ENCODE measurements around the gene ZSWIM4. TPM values are rescaled to one million over a fixed set of nuclear protein-coding genes. Genes with fewer than 3 reads are reported as not detected.

Gene ZSWIM4
- polyA plus RNA-seq, 2 of the 4 experiments (the other 2 are of a cell fraction), result 1.6 to 3.4 TPM

DNA sequence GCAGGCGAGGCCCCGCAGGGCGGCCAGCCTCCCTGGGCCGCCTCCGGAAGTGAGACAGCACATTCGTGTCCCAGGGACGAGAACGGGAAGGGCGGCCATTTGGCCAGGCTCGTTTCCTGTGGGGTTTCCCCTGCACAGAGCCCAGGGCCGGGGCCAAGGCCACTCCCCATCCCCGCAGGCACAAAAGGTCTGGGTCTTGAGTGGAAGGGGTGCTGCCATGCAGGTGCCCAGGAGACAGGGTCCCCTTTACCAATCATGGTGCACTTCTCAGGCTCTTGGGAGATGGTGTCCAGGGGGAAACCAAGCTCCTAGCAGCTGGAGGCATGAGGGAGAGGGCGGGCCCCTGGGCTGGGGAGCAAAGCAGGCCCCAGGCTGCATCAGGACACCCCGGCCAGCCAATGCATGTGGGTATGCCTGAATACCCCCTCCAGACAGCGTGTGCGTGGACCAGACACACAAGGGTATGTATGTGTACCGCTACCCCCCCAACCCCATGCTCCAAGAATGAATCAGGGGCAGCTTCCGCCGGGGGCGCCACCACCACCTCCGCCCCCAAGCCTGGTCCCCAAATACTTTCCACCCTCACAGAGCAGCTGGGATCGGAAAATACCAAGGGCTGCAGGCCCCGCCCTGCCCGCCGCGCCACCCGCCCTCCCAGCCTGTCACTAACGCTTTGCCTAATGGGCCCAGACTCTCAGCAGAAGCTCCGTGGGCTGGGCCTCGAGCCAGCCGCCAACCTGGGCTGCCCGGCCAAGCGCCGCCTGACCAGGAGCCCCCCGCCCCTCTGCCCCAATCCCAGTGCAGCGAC lies 44.1 kb downstream of the ZSWIM4 start:
- TF ChIP-seq MAFK (IDR thresholded peaks at IDR 0.05; ENCODE audit: partially characterized antibody) (peak; percentile 57), POLR2AphosphoS2 (conservative IDR thresholded peaks at IDR 0.05; ENCODE audit: low read length) (peak; percentile 83), EP300 (IDR thresholded peaks at IDR 0.05) (no peak), ZNF302 (CRISPR knock-in tag; IDR thresholded peaks at IDR 0.05) (no peak), NFE2L2 (conservative IDR thresholded peaks at IDR 0.05; ENCODE audit: low read length) (0 out of 2 replicates have a peak, but pooled peaks have one; percentile 31), FOSL2 (IDR thresholded peaks at IDR 0.05) (no peak), FOSL2 (CRISPR knock-in tag; IDR thresholded peaks at IDR 0.05) (no peak), JUN (IDR thresholded peaks at IDR 0.05) (peak in 1 of 2 experiments; percentile 16; a peak in 1 of 5 replicates), ZC3H11A (IDR thresholded peaks at IDR 0.05) (no peak), CHD4 (IDR thresholded peaks at IDR 0.05; ENCODE audit: borderline replicate concordance) (no peak), POLR2A (IDR thresholded peaks at IDR 0.05; ENCODE audit: low read length) (no peak), TFCP2L1 (CRISPR knock-in tag; IDR thresholded peaks at IDR 0.05) (0 out of 2 replicates have a peak, but pooled peaks have one; percentile 63), EHMT2 (IDR thresholded peaks at IDR 0.05; ENCODE audit: low read depth) (no peak), JUNB (IDR thresholded peaks at IDR 0.05) (no peak), RFX5 (IDR thresholded peaks at IDR 0.05) (no peak), ZFP36 (IDR thresholded peaks at IDR 0.05; ENCODE audit: borderline replicate concordance, partially characterized antibody) (no peak), KDM5A (IDR thresholded peaks at IDR 0.05) (no peak), CBX8 (IDR thresholded peaks at IDR 0.05) (no peak), ESRRA (IDR thresholded peaks at IDR 0.05; ENCODE audit: borderline replicate concordance, low read length) (no peak), HOXA7 (CRISPR knock-in tag; IDR thresholded peaks at IDR 0.05) (peak; percentile 67), PHF8 (IDR thresholded peaks at IDR 0.05; ENCODE audit: borderline replicate concordance, low read depth) (no peak), TP53 (CRISPR knock-in tag; IDR thresholded peaks at IDR 0.05) (peak; percentile 76), EHF (CRISPR knock-in tag; IDR thresholded peaks at IDR 0.05) (no peak), FOXS1 (CRISPR knock-in tag; IDR thresholded peaks at IDR 0.05) (no peak), SMC3 (IDR thresholded peaks at IDR 0.05) (no peak), HOXB13 (CRISPR knock-in tag; IDR thresholded peaks at IDR 0.05; ENCODE audit: low read depth) (no peak)
- TF ChIP-seq, protein P1, sequence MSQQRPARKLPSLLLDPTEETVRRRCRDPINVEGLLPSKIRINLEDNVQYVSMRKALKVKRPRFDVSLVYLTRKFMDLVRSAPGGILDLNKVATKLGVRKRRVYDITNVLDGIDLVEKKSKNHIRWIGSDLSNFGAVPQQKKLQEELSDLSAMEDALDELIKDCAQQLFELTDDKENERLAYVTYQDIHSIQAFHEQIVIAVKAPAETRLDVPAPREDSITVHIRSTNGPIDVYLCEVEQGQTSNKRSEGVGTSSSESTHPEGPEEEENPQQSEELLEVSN (IDR thresholded peaks at IDR 0.05; ENCODE audit: borderline replicate concordance, low read depth), result no peak
- TF ChIP-seq, protein P2, sequence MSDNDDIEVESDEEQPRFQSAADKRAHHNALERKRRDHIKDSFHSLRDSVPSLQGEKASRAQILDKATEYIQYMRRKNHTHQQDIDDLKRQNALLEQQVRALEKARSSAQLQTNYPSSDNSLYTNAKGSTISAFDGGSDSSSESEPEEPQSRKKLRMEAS (IDR thresholded peaks at IDR 0.05), result peak; percentile 7; the same call in 1 of the 2 replicates
- TF ChIP-seq, protein P3, sequence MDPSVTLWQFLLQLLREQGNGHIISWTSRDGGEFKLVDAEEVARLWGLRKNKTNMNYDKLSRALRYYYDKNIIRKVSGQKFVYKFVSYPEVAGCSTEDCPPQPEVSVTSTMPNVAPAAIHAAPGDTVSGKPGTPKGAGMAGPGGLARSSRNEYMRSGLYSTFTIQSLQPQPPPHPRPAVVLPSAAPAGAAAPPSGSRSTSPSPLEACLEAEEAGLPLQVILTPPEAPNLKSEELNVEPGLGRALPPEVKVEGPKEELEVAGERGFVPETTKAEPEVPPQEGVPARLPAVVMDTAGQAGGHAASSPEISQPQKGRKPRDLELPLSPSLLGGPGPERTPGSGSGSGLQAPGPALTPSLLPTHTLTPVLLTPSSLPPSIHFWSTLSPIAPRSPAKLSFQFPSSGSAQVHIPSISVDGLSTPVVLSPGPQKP (IDR thresholded peaks at IDR 0.05; ENCODE audit: low read depth, low read length), result no peak
- TF ChIP-seq, protein P4, sequence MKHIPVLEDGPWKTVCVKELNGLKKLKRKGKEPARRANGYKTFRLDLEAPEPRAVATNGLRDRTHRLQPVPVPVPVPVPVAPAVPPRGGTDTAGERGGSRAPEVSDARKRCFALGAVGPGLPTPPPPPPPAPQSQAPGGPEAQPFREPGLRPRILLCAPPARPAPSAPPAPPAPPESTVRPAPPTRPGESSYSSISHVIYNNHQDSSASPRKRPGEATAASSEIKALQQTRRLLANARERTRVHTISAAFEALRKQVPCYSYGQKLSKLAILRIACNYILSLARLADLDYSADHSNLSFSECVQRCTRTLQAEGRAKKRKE (CRISPR knock-in tag; IDR thresholded peaks at IDR 0.05; ENCODE audit: low read depth), result no peak
- TF ChIP-seq, protein P5, sequence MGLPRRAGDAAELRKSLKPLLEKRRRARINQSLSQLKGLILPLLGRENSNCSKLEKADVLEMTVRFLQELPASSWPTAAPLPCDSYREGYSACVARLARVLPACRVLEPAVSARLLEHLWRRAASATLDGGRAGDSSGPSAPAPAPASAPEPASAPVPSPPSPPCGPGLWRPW (IDR thresholded peaks at IDR 0.05), result no peak
- TF ChIP-seq, protein P6, sequence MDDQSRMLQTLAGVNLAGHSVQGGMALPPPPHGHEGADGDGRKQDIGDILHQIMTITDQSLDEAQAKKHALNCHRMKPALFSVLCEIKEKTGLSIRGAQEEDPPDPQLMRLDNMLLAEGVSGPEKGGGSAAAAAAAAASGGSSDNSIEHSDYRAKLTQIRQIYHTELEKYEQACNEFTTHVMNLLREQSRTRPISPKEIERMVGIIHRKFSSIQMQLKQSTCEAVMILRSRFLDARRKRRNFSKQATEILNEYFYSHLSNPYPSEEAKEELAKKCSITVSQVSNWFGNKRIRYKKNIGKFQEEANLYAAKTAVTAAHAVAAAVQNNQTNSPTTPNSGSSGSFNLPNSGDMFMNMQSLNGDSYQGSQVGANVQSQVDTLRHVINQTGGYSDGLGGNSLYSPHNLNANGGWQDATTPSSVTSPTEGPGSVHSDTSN (IDR thresholded peaks at IDR 0.05), result no peak
- TF ChIP-seq, protein P7, sequence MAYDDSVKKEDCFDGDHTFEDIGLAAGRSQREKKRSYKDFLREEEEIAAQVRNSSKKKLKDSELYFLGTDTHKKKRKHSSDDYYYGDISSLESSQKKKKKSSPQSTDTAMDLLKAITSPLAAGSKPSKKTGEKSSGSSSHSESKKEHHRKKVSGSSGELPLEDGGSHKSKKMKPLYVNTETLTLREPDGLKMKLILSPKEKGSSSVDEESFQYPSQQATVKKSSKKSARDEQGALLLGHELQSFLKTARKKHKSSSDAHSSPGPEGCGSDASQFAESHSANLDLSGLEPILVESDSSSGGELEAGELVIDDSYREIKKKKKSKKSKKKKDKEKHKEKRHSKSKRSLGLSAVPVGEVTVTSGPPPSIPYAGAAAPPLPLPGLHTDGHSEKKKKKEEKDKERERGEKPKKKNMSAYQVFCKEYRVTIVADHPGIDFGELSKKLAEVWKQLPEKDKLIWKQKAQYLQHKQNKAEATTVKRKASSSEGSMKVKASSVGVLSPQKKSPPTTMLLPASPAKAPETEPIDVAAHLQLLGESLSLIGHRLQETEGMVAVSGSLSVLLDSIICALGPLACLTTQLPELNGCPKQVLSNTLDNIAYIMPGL (CRISPR knock-in tag; IDR thresholded peaks at IDR 0.05; ENCODE audit: borderline replicate concordance), result no peak
- TF ChIP-seq, protein P8, sequence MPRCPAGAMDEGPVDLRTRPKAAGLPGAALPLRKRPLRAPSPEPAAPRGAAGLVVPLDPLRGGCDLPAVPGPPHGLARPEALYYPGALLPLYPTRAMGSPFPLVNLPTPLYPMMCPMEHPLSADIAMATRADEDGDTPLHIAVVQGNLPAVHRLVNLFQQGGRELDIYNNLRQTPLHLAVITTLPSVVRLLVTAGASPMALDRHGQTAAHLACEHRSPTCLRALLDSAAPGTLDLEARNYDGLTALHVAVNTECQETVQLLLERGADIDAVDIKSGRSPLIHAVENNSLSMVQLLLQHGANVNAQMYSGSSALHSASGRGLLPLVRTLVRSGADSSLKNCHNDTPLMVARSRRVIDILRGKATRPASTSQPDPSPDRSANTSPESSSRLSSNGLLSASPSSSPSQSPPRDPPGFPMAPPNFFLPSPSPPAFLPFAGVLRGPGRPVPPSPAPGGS (IDR thresholded peaks at IDR 0.05), result no peak
- Histone ChIP-seq H3K9me3 (no peaks in the 10 kb centered on the region), H3K27ac (peak overlapping the region; percentile 100), H3K4me1 (peaks cover 57% of the 10 kb centered on the region), H3K4me3 (peak overlapping the region; percentile 95), H3K4me2 (peak overlapping the region; percentile 100)
- CTCF ChIA-PET, result interaction anchor here (0.8 to 10.7 kb wide), 2 partner anchors 17 to 33 kb away, joined by 4 to 271 read pairs; no protein-coding TSS in a partner anchor
- FAIRE-seq, result no peak
- POLR2A ChIA-PET, result interaction anchor here (0.9 to 4.2 kb wide), 6 partner anchors 8 to 41 kb away, joined by 3 to 41 read pairs (median 8); no protein-coding TSS in a partner anchor
- ATAC-seq, result peak in 1 of 2 experiments; percentile 9; a peak in 3 of 6 replicates
- whole genome bisulfite sequencing (ENCODE audit: missing lambda C conversion rate), result 0% methylated on average over 5 of the region's 36 CpGs
- peak in 1 of 2 experiments; percentile 57 for DNase-seq (ENCODE audit: low read depth in 1 of 2, low spot score in 1 of 2)

Data from A549 (cell line).